HFFc6 (cell line): ENCODE measurements around the gene SPARC. TPM values are rescaled to one million over a fixed set of nuclear protein-coding genes. Genes with fewer than 3 reads are reported as not detected.
"Not testable (repeated sequence)": the region's sequence is repeated elsewhere in the genome, so short reads cannot be mapped to it uniquely, and the experiment has no call there.

Experiments used
- DNase-seq: peaks from one replicate; pipeline ENCODE4 v3.0.0-alpha.2; 2018
- H3K27ac Mint-ChIP-seq: 2 replicates; pipeline ENCODE4 v1.8.0; 2020; ENCODE audit warnings: mild to moderate bottlenecking, mixed read lengths
- H3K27me3 Mint-ChIP-seq: 2 replicates; pipeline ENCODE4 v1.8.0; 2021; ENCODE audit warnings: mild to moderate bottlenecking, moderate library complexity, mixed read lengths; ENCODE audit not compliant: insufficient read depth
- H3K36me3 Mint-ChIP-seq: 2 replicates; pipeline ENCODE4 v1.8.0; 2021; ENCODE audit warnings: low read depth, mixed read lengths
- H3K4me1 Mint-ChIP-seq: 2 replicates; pipeline ENCODE4 v1.8.0; 2020; ENCODE audit warnings: low read depth, mixed read lengths
- H3K4me3 Mint-ChIP-seq: 2 replicates; pipeline ENCODE4 v1.8.0; 2020; ENCODE audit warnings: mild to moderate bottlenecking, moderate library complexity, mixed read lengths
- H3K9me3 Mint-ChIP-seq: 2 replicates; pipeline ENCODE4 v1.8.0; 2020; ENCODE audit warnings: mild to moderate bottlenecking, mixed read lengths
- total RNA-seq, 6 experiments: library from RNA; stranded (reverse); fragmentation: NEBNext Ultra II Directional; extraction: Animal tissue kit (Norgen Biotek cat#: 25700); gene quantifications; 2 replicates in 1 of 6; 3 replicates in 5 of 6; pipeline ENCODE4 v1.2.3, GENCODE V29; 2021
- TF ChIP-seq, protein P1 (sequence below): fragments of 200-600 bp; sonication (generic); IDR thresholded peaks from 2 replicates; pipeline ENCODE4 v1.5.0; 2021; ENCODE audit warnings: antibody characterized with exemption, mild to moderate bottlenecking

The SPARC gene
- total RNA-seq, 6 experiments from 2014 or later = 3,729 to 5,836 (median 4,094) TPM

DNA sequence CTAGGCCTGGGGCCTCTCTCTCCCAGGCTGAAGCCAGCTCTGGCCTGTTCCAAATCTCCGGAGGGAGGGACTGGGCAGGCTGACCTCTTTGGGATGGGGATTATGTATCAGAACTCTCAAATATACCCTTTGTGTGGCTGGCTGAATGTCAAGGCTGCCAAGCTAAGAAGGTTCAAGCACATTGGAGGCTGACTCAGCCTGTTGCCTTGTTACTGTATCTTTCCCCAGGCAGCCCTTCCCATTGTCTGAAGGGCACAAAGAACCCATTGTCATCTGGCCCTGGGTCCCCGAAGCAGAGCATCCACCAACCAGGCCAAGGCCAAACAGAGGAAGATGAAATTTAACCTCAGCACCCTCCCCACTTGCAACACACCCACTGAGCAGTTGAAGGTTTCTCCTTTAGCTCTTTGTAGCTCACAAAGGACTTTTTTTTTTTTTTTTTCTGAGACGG, 7.3 kb upstream of the SPARC start:
- peaks cover 75% of the 10 kb centered on the region for H3K4me1 Mint-ChIP-seq
- H3K4me3 Mint-ChIP-seq = no peak overlapping the region
- no peak for DNase-seq

DNA sequence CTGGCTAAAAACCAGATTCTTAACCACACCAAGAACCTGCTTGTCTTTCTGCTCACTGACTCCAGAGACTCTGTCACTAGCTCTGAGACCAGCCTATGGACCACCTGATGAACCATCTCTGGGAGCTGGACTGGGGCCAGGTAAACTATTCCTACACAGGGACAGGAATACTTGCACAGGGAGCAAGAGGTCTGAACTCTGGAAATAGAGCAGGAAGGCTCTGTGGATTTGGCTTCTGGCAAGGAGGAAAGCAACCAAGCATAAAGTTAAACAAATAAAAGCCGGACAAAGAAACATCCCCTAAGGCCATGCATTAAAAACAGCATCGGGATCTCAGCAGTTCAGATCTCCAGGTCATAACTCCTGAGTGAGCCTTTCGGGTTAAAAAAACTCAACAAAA, 5.6 kb upstream of the SPARC start:
- no peaks in the 10 kb centered on the region for H3K36me3 Mint-ChIP-seq
- peaks cover 3% of the 10 kb centered on the region for H3K27me3 Mint-ChIP-seq
- peaks cover 71% of the 10 kb centered on the region for H3K4me1 Mint-ChIP-seq
- peak overlapping the region; percentile 76 for H3K27ac Mint-ChIP-seq
- TF ChIP-seq, protein P1, sequence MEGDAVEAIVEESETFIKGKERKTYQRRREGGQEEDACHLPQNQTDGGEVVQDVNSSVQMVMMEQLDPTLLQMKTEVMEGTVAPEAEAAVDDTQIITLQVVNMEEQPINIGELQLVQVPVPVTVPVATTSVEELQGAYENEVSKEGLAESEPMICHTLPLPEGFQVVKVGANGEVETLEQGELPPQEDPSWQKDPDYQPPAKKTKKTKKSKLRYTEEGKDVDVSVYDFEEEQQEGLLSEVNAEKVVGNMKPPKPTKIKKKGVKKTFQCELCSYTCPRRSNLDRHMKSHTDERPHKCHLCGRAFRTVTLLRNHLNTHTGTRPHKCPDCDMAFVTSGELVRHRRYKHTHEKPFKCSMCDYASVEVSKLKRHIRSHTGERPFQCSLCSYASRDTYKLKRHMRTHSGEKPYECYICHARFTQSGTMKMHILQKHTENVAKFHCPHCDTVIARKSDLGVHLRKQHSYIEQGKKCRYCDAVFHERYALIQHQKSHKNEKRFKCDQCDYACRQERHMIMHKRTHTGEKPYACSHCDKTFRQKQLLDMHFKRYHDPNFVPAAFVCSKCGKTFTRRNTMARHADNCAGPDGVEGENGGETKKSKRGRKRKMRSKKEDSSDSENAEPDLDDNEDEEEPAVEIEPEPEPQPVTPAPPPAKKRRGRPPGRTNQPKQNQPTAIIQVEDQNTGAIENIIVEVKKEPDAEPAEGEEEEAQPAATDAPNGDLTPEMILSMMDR = no peak
- H3K4me3 Mint-ChIP-seq = no peak overlapping the region; the same call in 1 of the 2 replicates
- no peak for DNase-seq
- H3K9me3 Mint-ChIP-seq = no peaks in the 10 kb centered on the region

More for the DNA sequence above, 7.3 kb upstream of the SPARC start:
- no peaks in the 10 kb centered on the region for H3K36me3 Mint-ChIP-seq
- no peaks in the 10 kb centered on the region for H3K9me3 Mint-ChIP-seq
- TF ChIP-seq, protein P1 = no peak
- H3K27me3 Mint-ChIP-seq = peaks cover 4% of the 10 kb centered on the region; the same call in 1 of the 2 replicates
- H3K27ac Mint-ChIP-seq = peak overlapping the region; percentile 63

- Mint-ChIP-seq H3K9me3 (peaks cover under 1% of the 10 kb centered on the region; the same call in 1 of the 2 replicates), H3K36me3 (peaks cover 2% of the 10 kb centered on the region), H3K4me1 (peaks cover 71% of the 10 kb centered on the region), H3K27me3 (peaks cover 4% of the 10 kb centered on the region), H3K4me3 (no peak overlapping the region), H3K27ac (peak overlapping the region; percentile 76)
- DNase-seq = no peak
- TF ChIP-seq, protein P1 = no peak
Measured at GRCh38 chr5:151691706-151692105, 5.0 kb upstream of the SPARC start.

DNA sequence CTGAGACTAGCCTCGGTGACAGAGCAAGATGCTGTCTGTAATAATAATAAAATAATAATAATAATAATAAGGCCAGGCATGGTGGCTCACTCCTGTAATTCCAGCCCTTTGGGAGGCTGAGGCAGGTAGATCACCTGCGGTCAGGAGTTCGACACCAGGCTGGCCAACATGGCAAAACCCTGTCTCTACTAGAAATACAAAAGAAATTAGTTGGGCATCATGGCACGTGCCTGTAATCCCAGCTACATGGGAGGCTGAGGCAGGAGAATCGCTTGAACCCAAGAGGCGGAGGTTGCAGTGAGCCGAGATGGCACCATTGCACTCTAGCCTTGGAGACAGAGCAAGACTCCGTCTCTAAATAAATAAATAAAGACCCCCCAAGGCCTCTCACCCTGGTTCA, 2.9 kb upstream of the SPARC start:
- H3K9me3 Mint-ChIP-seq = peaks cover 11% of the 10 kb centered on the region
- H3K27ac Mint-ChIP-seq, H3K4me3 Mint-ChIP-seq, DNase-seq: not testable (repeated sequence)
- H3K36me3 Mint-ChIP-seq = peaks cover 23% of the 10 kb centered on the region
- peaks cover 51% of the 10 kb centered on the region for H3K4me1 Mint-ChIP-seq
- peaks cover 20% of the 10 kb centered on the region for H3K27me3 Mint-ChIP-seq

- Mint-ChIP-seq H3K9me3 (peaks cover 11% of the 10 kb centered on the region), H3K4me3 (no peak overlapping the region; the same call in 1 of the 2 replicates), H3K27me3 (peaks cover 26% of the 10 kb centered on the region), H3K27ac (peak overlapping the region; percentile 36; the same call in 1 of the 2 replicates), H3K36me3 (peaks cover 34% of the 10 kb centered on the region), H3K4me1 (peaks cover 52% of the 10 kb centered on the region)
- DNase-seq = no peak
- TF ChIP-seq, protein P1 = no peak
Measured at GRCh38 chr5:151688436-151688835, 1.7 kb upstream of the SPARC start.

- H3K27me3 Mint-ChIP-seq = peaks cover 37% of the 10 kb centered on the region
- H3K4me3 Mint-ChIP-seq = peak overlapping the region; percentile 99
- H3K36me3 Mint-ChIP-seq = peaks cover 57% of the 10 kb centered on the region
- H3K4me1 Mint-ChIP-seq = peaks cover 56% of the 10 kb centered on the region
- peaks cover 11% of the 10 kb centered on the region for H3K9me3 Mint-ChIP-seq
- TF ChIP-seq, protein P1 = no peak; the same call in 1 of the 2 replicates
- no peak for DNase-seq
- peak overlapping the region; percentile 99 for H3K27ac Mint-ChIP-seq
Measured at GRCh38 chr5:151685749-151686673, 704 bp downstream of the SPARC start.
